GM12878 (cell line): ENCODE results near the gene MYO10. TPM values are rescaled to one million over a fixed set of nuclear protein-coding genes. Genes with fewer than 3 reads are reported as not detected.

Experiments used
- ATAC-seq: fragments of 200-7000 bp; cut with Tn5 transposase; 3 replicates; pipeline ENCODE4 v1.9.1; 2020; ENCODE audit warnings: mild to moderate bottlenecking, moderate library complexity
- BruUV-seq: library from RNA; stranded (reverse); fragments of 400-500 nt; replicated peaks from 2 replicates; lab custom pipeline; 2021; lab: Mats Ljungman, UMichigan
- CTCF ChIA-PET: fragments of 300-600 bp; sonication (Branson Sonifier 250); formaldehyde crosslinking; extraction: SDS; loops from one replicate; lab custom pipeline; 2021; ENCODE audit warnings: inconsistent platforms; lab: Yijun Ruan, JAX
- POLR2A ChIA-PET: fragments of 350-600 bp; formaldehyde crosslinking; extraction: SDS; loops from one replicate; lab custom pipeline; 2021; ENCODE audit warnings: inconsistent platforms; lab: Charles Lee
- RAD21 ChIA-PET: fragments of 300-600 bp; sonication (Branson Sonifier 250); formaldehyde crosslinking; loops from one replicate; lab custom pipeline; 2023; ENCODE audit warnings: antibody characterized with exemption; ENCODE audit not compliant: unreplicated experiment; lab: Charles Lee
- SMC1A ChIA-PET: fragments of 300-600 bp; sonication (Branson Sonifier 250); formaldehyde crosslinking; loops from one replicate; lab custom pipeline; 2023; ENCODE audit not compliant: unreplicated experiment, uncharacterized antibody; lab: Charles Lee
- DNase-seq: peaks from one replicate; pipeline ENCODE4 v3.0.0-alpha.2; 2011; ENCODE audit warnings: low read depth, low spot score
- FAIRE-seq: peaks from 3 replicates; lab custom pipeline; 2011; peaks lifted over from hg19 to GRCh38; lab: Jason Lieb, UNC
- H2AFZ ChIP-seq: 2 replicates; pipeline ENCODE4 v1.6.0; 2011; ENCODE audit warnings: low read depth, low read length, control low read depth; ENCODE audit not compliant: control insufficient read depth
- H3K27ac ChIP-seq: 2 replicates; pipeline ENCODE4 v1.5.1; 2011; ENCODE audit warnings: control low read depth; ENCODE audit not compliant: control insufficient read depth, insufficient read depth
- H3K27me3 ChIP-seq, 2 experiments: replicated peaks in 1 of 2; 2 replicates each; pipeline versions ENCODE4 v1.6.0 to v1.6.1; 2011; ENCODE audit warnings: low read length in 1 of 2; ENCODE audit not compliant: control insufficient read depth in 2 of 2, insufficient read depth in 2 of 2
- H3K36me3 ChIP-seq, 2 experiments: 2 replicates each; pipeline ENCODE4 v1.5.1; 2011; ENCODE audit warnings: low read length in 1 of 2; ENCODE audit not compliant: control insufficient read depth in 2 of 2, insufficient read depth in 2 of 2
- H3K4me1 ChIP-seq: 2 replicates; pipeline ENCODE4 v1.6.1; 2011; ENCODE audit warnings: mild to moderate bottlenecking, low read length, moderate library complexity, mixed read lengths; ENCODE audit not compliant: control insufficient read depth, insufficient read depth
- H3K4me2 ChIP-seq: 2 replicates; pipeline ENCODE4 v1.6.0; 2011; ENCODE audit warnings: control low read depth; ENCODE audit not compliant: control insufficient read depth, insufficient read depth
- H3K4me3 ChIP-seq: fragments of 200-600 bp; sonication (generic); 2 replicates; pipeline ENCODE4 v1.5.1; 2016
- H3K79me2 ChIP-seq: 2 replicates; pipeline ENCODE4 v1.6.0; 2011; ENCODE audit warnings: low read length; ENCODE audit not compliant: control insufficient read depth, insufficient read depth
- H3K9ac ChIP-seq: 2 replicates; pipeline ENCODE4 v1.8.0; 2011; ENCODE audit warnings: low read length, control low read depth, mixed read lengths; ENCODE audit not compliant: control insufficient read depth, insufficient read depth
- H3K9me3 ChIP-seq: replicated peaks from 3 replicates; pipeline ENCODE4 v1.5.1; 2011; ENCODE audit warnings: mild to moderate bottlenecking, low read length; ENCODE audit not compliant: control insufficient read depth, insufficient read depth
- H4K20me1 ChIP-seq: 2 replicates; pipeline ENCODE4 v1.6.0; 2011; ENCODE audit not compliant: control insufficient read depth, insufficient read depth
- CEBPB ChIP-seq, 2 experiments: fragments of 150-350 bp in 1 of 2; IDR thresholded peaks; 2 replicates each; pipeline ENCODE4 v1.6.1; 2012 to 2014; ENCODE audit warnings: low read depth in 2 of 2, low read length in 2 of 2, borderline replicate concordance in 1 of 2, inconsistent platforms in 1 of 2
- CREB1 ChIP-seq: IDR thresholded peaks from 2 replicates; pipeline ENCODE4 v1.6.1; 2012; ENCODE audit warnings: low read depth, mild to moderate bottlenecking, inconsistent platforms
- EED ChIP-seq: sonication (generic); IDR thresholded peaks from 2 replicates; pipeline ENCODE4 v1.6.1; 2016; ENCODE audit warnings: antibody characterized with exemption, low read depth
- JUNB ChIP-seq: IDR thresholded peaks from 2 replicates; pipeline ENCODE4 v1.6.1; 2016; ENCODE audit warnings: antibody characterized with exemption, mild to moderate bottlenecking
- MLLT1 ChIP-seq: fragments of 450-650 bp; IDR thresholded peaks from 2 replicates; pipeline ENCODE4 v1.6.1; 2016; ENCODE audit warnings: mild to moderate bottlenecking
- NFXL1 ChIP-seq: fragments of 450-650 bp; IDR thresholded peaks from 2 replicates; pipeline ENCODE4 v1.6.1; 2017; ENCODE audit warnings: antibody characterized with exemption, mild to moderate bottlenecking, borderline replicate concordance
- SKIL ChIP-seq: fragments of 450-650 bp; IDR thresholded peaks from 2 replicates; pipeline ENCODE4 v1.6.1; 2017; ENCODE audit warnings: mild to moderate bottlenecking, low read depth, inconsistent platforms; ENCODE audit not compliant: poor library complexity, severe bottlenecking
- SMC3 ChIP-seq: IDR thresholded peaks from 2 replicates; pipeline ENCODE4 v1.6.1; 2011; ENCODE audit warnings: low read length, improper control_type of control experiment, borderline replicate concordance
- SP1 ChIP-seq: IDR thresholded peaks from one replicate; pipeline ENCODE4 v1.6.1; 2011; ENCODE audit warnings: low read depth, low read length
- YBX1 ChIP-seq: fragments of 450-650 bp; IDR thresholded peaks from 2 replicates; pipeline ENCODE4 v1.6.1; 2016; ENCODE audit warnings: antibody characterized with exemption
- ZNF384 ChIP-seq: IDR thresholded peaks from 2 replicates; pipeline ENCODE4 v1.6.1; 2012; ENCODE audit warnings: low read depth, mild to moderate bottlenecking, low read length, improper control_type of control experiment, borderline replicate concordance
- WGBS: methylation state at CpG from one replicate; pipeline ENCODE4 v1.1.6; 2016; ENCODE audit warnings: low lambda C conversion rate; ENCODE audit not compliant: insufficient replicate concordance, insufficient coverage; ENCODE audit errors: missing lambda C conversion rate; 5-methylcytosine and 5-hydroxymethylcytosine counted together
- in situ Hi-C: fragments of 300-500 bp; cut with MboI; formaldehyde crosslinking; loops from 9 replicates; pipeline ENCODE4 v1.14.3; 2018; ENCODE audit warnings: mixed read lengths
- intact Hi-C: fragments of 100-400 bp; cut with micrococcal nuclease; formaldehyde crosslinking; loops from one replicate; pipeline ENCODE4 v1.14.2; 2022; ENCODE audit not compliant: unreplicated experiment
- polyA plus RNA-seq, 11 experiments: library from polyadenylated mRNA; depleted of rRNA in 4 of 11; unstranded in 6 of 11; stranded (reverse) in 5 of 11; fragments of >200 nt; fragmentation: Nextera tagmentation in 4 of 11; fragmentation: Illumina TruSeq in 1 of 11; extraction: Ambion mirVana in 4 of 11; extraction: Trizol in 1 of 11; gene quantifications; 1 replicate in 1 of 11; 2 replicates in 10 of 11; pipeline versions ENCODE4 v1.2.1 to v1.2.3, GENCODE V29; 2011 to 2016; ENCODE audit warnings: inconsistent platforms in 2 of 11, missing spikeins in 2 of 11, low read depth in 1 of 11
- total RNA-seq, 4 experiments: library from RNA; depleted of rRNA in 3 of 4; stranded (reverse); fragments of >200 nt in 3 of 4; fragmentation: Illumina TruSeq in 1 of 4; extraction: Trizol in 1 of 4; gene quantifications; 2 replicates each; pipeline versions ENCODE4 v1.2.1 to v1.2.3, GENCODE V29; 2013 to 2021

The MYO10 gene
- total and polyA plus RNA-seq, 10 of the 15 experiments (the other 5 are each of a cell fraction or from before 2014, with no cell fraction given): 0.02 to 0.77 (median 0.17) TPM

GRCh38 chr5:16864631-16865131 is 71.4 kb downstream of the MYO10 start:
- Histone ChIP-seq H3K27me3 (no peaks in the 10 kb centered on the region), H3K4me2 (no peak overlapping the region), H3K4me1 (no peaks in the 10 kb centered on the region), H2AFZ (no peak overlapping the region), H3K36me3 (no peaks in the 10 kb centered on the region), H3K27ac (no peak overlapping the region), H3K79me2 (no peaks in the 10 kb centered on the region), H3K9ac (no peak overlapping the region), H4K20me1 (no peaks in the 10 kb centered on the region), H3K4me3 (no peak overlapping the region), H3K9me3 (no peaks in the 10 kb centered on the region)
- DNase-seq: no peak
- in situ Hi-C loops: no loop called here
- WGBS: 35% methylated on average over 4 of the region's 4 CpGs
- SMC1A ChIA-PET: no interaction called here
- no TSS peak for BruUV-seq
- TF ChIP-seq EED (no peak), YBX1 (no peak), CEBPB (IDR thresholded peaks at IDR 0.05; ENCODE audit: borderline replicate concordance in 1 of 2, low read depth in 2 of 2, low read length in 2 of 2) (no peak), MLLT1 (no peak), NFXL1 (no peak), JUNB (no peak), SP1 (no peak), CREB1 (no peak), SMC3 (no peak), SKIL (no peak), ZNF384 (no peak)
- FAIRE-seq: no peak
- POLR2A ChIA-PET: no interaction called here
- intact Hi-C loops: no loop called here
- CTCF ChIA-PET: interaction anchor here (0.7 kb wide), 1 partner anchor 445 kb away, joined by 3 read pairs; no protein-coding TSS in a partner anchor
- RAD21 ChIA-PET: no interaction called here
- no peak for ATAC-seq
